Measurements from ENCODE around the gene ENPP6. TPM values are rescaled to one million over a fixed set of nuclear protein-coding genes. Genes with fewer than 3 reads are reported as not detected.

Gene ENPP6
- total RNA-seq, 1 donor from 2014 or later = not detected

GRCh38 chr4:184250795-184251669 is 33.4 kb upstream of the ENPP6 start:
- ChIA-PET POLR2A (interaction anchor here (0.6 to 1.2 kb wide), 2 partner anchors 13 to 966 kb away, joined by 3 to 4 read pairs; no protein-coding TSS in a partner anchor), CTCF (interaction anchor here (0.6 to 1.5 kb wide), 4 partner anchors 13 to 386 kb away, joined by 3 to 4 read pairs (median 3); no protein-coding TSS in a partner anchor)
- TF ChIP-seq, protein P1, sequence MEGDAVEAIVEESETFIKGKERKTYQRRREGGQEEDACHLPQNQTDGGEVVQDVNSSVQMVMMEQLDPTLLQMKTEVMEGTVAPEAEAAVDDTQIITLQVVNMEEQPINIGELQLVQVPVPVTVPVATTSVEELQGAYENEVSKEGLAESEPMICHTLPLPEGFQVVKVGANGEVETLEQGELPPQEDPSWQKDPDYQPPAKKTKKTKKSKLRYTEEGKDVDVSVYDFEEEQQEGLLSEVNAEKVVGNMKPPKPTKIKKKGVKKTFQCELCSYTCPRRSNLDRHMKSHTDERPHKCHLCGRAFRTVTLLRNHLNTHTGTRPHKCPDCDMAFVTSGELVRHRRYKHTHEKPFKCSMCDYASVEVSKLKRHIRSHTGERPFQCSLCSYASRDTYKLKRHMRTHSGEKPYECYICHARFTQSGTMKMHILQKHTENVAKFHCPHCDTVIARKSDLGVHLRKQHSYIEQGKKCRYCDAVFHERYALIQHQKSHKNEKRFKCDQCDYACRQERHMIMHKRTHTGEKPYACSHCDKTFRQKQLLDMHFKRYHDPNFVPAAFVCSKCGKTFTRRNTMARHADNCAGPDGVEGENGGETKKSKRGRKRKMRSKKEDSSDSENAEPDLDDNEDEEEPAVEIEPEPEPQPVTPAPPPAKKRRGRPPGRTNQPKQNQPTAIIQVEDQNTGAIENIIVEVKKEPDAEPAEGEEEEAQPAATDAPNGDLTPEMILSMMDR (IDR thresholded peaks at IDR 0.05) = no peak
- DNase-seq (no peak), ATAC-seq (ENCODE audit: low read depth) (peak; percentile 61)
- H3K27me3 Mint-ChIP-seq = peaks cover 5% of the 10 kb centered on the region
- H3K9me3 Mint-ChIP-seq = no peaks in the 10 kb centered on the region
- H3K4me1 Mint-ChIP-seq = peaks cover 4% of the 10 kb centered on the region
- intact Hi-C loops (cut with micrococcal nuclease) = loop anchor here (1.0 kb wide), 2 partner anchors 411 to 779 kb away; no protein-coding TSS in a partner anchor
- H3K4me3 Mint-ChIP-seq = no peak overlapping the region
- H3K36me3 Mint-ChIP-seq (ENCODE audit: low read depth) = no peaks in the 10 kb centered on the region
- H3K27ac Mint-ChIP-seq = no peak overlapping the region

DNA sequence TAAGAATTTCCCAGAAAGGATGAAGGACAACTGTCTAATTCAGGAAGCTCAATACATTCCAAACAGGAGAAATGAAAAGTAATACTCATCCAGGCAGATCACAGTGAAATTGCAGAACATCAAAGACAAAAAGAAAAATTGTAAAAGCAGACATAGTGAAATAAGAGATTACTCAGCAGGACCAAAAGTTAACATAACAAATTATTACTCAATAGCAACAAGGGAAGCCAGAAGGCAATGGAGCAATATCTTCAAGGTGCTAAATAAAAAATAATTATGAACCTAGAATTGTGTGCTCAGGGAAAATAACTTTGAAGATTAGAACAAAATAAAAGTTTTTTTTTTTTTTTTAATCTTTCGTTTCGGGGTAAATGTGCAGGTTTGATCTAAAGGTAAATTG is 30.5 kb upstream of the ENPP6 start:
- CTCF ChIA-PET = no interaction called here

DNA sequence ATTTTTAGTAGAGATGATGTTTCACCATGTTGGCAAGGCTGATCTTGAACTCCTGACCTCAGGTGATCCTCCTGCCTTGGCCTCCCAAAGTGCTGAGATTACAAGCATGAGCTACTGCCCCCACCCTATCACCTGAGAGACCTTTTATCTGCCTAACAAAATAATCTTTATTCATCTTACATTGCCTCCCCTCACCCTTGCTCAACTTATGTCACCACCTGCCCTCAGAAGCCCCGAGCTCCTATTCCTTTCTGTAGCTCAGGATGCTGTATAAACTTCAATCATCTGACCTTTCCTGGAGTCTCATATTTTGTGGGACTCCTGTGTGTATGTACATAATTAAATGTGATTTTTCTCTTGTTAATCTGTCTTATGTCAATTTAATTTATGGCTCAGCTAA is 29.7 kb upstream of the ENPP6 start:
- intact Hi-C loops (cut with micrococcal nuclease) = no loop called here
- Mint-ChIP-seq H3K27me3 (peaks cover 8% of the 10 kb centered on the region), H3K4me1 (peaks cover 4% of the 10 kb centered on the region), H3K4me3 (no peak overlapping the region), H3K9me3 (no peaks in the 10 kb centered on the region), H3K27ac (no peak overlapping the region), H3K36me3 (ENCODE audit: low read depth) (no peaks in the 10 kb centered on the region)
- TF ChIP-seq, protein P1 (IDR thresholded peaks at IDR 0.05) = no peak
- ATAC-seq (ENCODE audit: low read depth) (no peak), DNase-seq (no peak)
- CTCF ChIA-PET = no interaction called here
- POLR2A ChIA-PET = interaction anchor here (0.6 kb wide), 1 partner anchor 402 kb away, joined by 3 read pairs; the partner anchor contains the start of gene PRIMPOL

More for the DNA sequence above, 30.5 kb upstream of the ENPP6 start:
- Mint-ChIP-seq H3K4me1 (peaks cover 4% of the 10 kb centered on the region), H3K27ac (no peak overlapping the region), H3K36me3 (ENCODE audit: low read depth) (no peaks in the 10 kb centered on the region), H3K4me3 (no peak overlapping the region), H3K9me3 (no peaks in the 10 kb centered on the region), H3K27me3 (peaks cover 8% of the 10 kb centered on the region)
- ATAC-seq (ENCODE audit: low read depth) = no peak
- no peak for DNase-seq
- intact Hi-C loops (cut with micrococcal nuclease) = no loop called here
- TF ChIP-seq, protein P1 (IDR thresholded peaks at IDR 0.05) = no peak
- POLR2A ChIA-PET = no interaction called here

DNA sequence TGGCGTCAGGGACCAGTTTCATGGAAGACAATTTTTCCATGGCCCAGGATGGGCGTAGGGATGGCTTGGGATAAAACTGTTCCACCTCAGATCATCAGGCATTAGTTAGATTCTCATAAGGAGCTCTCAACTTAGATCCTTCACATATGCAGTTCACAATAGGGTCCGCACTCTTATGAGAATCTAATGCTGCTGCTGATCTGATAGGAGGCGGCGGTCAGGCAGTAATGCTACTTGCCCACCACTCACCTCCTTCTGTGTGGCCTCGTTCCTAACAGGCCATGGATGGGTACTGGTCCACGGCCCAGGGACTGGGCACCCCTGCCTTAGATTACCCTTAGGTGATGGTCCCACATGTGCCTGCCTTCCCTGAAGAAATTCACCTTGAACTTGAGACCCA is 28.8 kb upstream of the ENPP6 start:
- H3K27me3 Mint-ChIP-seq = peaks cover 8% of the 10 kb centered on the region
- peaks cover 4% of the 10 kb centered on the region for H3K4me1 Mint-ChIP-seq
- TF ChIP-seq, protein P1 (IDR thresholded peaks at IDR 0.05) = no peak
- intact Hi-C loops (cut with micrococcal nuclease) = no loop called here
- H3K4me3 Mint-ChIP-seq = no peak overlapping the region
- ChIA-PET CTCF (no interaction called here), POLR2A (no interaction called here)
- no peaks in the 10 kb centered on the region for H3K36me3 Mint-ChIP-seq (ENCODE audit: low read depth)
- H3K9me3 Mint-ChIP-seq = no peaks in the 10 kb centered on the region
- no peak overlapping the region for H3K27ac Mint-ChIP-seq
- ATAC-seq (ENCODE audit: low read depth) (no peak), DNase-seq (no peak)

DNA sequence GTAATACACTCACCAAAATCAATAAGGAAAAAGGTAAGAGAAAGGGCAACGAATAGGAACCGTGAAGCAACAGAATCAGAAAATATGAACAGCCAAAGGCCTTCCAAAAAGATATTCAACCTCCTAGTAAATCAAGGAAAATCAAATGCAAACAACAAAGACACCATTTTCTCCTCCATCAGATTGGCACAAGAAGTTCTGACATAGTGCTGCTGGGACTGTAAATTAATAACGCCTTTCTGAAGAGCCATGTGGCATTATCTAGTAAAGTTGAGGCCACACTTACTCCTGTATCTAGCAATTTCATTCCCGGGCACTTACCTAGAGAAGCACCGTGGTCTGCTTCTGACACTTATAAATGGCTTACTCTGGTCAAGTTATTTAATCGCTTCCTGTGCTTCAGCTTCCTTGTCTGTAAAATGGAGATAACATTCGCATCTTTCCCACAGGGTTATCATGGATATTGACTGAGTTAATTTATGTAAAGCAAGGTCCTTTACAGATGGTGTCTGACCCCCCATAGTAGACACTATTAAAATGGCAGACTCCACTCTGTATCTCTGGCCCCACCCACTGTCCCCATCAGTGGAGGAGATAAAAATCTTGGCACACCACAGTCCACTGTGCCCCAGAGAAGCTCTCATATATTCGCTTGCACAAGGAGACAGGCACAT is 20.5 kb upstream of the ENPP6 start:
- no peak for DNase-seq
- H3K4me3 Mint-ChIP-seq = no peak overlapping the region
- POLR2A ChIA-PET = no interaction called here

More for the DNA sequence above, 20.5 kb upstream of the ENPP6 start:
- Mint-ChIP-seq H3K4me1 (no peaks in the 10 kb centered on the region), H3K27ac (no peak overlapping the region), H3K36me3 (ENCODE audit: low read depth) (no peaks in the 10 kb centered on the region), H3K9me3 (no peaks in the 10 kb centered on the region), H3K27me3 (peaks cover 6% of the 10 kb centered on the region)
- no peak for ATAC-seq (ENCODE audit: low read depth)
- intact Hi-C loops (cut with micrococcal nuclease) = no loop called here
- TF ChIP-seq, protein P1 (IDR thresholded peaks at IDR 0.05) = no peak
- CTCF ChIA-PET = no interaction called here

Measured in activated B cell treated with CpG ODN at 0.5 μM for 24 hours (primary cell).